ENCODE results near the gene NADSYN1.

DNA sequence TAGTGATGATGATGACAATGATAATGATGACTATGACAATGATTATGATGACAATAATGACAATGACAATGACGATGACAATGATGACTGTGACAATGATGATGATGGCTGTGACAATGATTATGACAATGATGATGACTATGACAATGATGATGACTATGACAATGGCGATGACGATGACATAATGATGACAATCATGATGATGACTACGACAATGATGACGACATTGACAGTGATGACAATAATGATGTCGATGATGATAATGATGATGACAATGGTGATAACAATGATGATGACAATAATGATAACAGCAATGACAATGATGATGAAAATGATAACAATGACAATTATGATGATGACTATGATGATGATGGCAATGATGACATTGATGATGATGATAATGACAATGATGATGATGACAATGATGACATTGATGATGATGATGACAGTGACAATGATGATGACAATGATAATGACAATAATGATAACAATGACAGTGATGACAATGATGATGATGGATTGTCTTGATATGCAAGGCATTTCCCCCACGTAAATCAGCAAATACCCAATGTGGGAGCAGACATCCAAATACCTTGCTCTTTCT lies 42.5 kb upstream of the NADSYN1 start:
- TF ChIP-seq CEBPB (IDR thresholded peaks at IDR 0.05) (no peak), ZBTB7A (IDR thresholded peaks at IDR 0.05; ENCODE audit: low read depth) (no peak), YY1 (IDR thresholded peaks at IDR 0.05; ENCODE audit: low read depth) (no peak), TAF1 (IDR thresholded peaks at IDR 0.05; ENCODE audit: low read depth) (no peak), RAD21 (IDR thresholded peaks at IDR 0.05; ENCODE audit: low read depth) (no peak), EP300 (IDR thresholded peaks at IDR 0.05; ENCODE audit: borderline replicate concordance) (no peak), CREB1 (IDR thresholded peaks at IDR 0.05; ENCODE audit: low read depth) (no peak), NFIC (IDR thresholded peaks at IDR 0.05) (no peak)
- TF ChIP-seq, protein P1, sequence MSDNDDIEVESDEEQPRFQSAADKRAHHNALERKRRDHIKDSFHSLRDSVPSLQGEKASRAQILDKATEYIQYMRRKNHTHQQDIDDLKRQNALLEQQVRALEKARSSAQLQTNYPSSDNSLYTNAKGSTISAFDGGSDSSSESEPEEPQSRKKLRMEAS (IDR thresholded peaks at IDR 0.05): no peak
- TF ChIP-seq, protein P2, sequence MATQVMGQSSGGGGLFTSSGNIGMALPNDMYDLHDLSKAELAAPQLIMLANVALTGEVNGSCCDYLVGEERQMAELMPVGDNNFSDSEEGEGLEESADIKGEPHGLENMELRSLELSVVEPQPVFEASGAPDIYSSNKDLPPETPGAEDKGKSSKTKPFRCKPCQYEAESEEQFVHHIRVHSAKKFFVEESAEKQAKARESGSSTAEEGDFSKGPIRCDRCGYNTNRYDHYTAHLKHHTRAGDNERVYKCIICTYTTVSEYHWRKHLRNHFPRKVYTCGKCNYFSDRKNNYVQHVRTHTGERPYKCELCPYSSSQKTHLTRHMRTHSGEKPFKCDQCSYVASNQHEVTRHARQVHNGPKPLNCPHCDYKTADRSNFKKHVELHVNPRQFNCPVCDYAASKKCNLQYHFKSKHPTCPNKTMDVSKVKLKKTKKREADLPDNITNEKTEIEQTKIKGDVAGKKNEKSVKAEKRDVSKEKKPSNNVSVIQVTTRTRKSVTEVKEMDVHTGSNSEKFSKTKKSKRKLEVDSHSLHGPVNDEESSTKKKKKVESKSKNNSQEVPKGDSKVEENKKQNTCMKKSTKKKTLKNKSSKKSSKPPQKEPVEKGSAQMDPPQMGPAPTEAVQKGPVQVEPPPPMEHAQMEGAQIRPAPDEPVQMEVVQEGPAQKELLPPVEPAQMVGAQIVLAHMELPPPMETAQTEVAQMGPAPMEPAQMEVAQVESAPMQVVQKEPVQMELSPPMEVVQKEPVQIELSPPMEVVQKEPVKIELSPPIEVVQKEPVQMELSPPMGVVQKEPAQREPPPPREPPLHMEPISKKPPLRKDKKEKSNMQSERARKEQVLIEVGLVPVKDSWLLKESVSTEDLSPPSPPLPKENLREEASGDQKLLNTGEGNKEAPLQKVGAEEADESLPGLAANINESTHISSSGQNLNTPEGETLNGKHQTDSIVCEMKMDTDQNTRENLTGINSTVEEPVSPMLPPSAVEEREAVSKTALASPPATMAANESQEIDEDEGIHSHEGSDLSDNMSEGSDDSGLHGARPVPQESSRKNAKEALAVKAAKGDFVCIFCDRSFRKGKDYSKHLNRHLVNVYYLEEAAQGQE (IDR thresholded peaks at IDR 0.05; ENCODE audit: low read depth): no peak

All from Ishikawa (cell line).